Colonic mucosa (tissue), 4 donors: Measurements from ENCODE around the gene POLD3. TPM values are rescaled to one million over a fixed set of nuclear protein-coding genes. Genes with fewer than 3 reads are reported as not detected.

ENCODE experiments used
- DNase-seq: peaks from one replicate; pipeline ENCODE4 v3.0.0-alpha.2; 2020
- H3K27ac ChIP-seq: fragments of 200-600 bp; one replicate; pipeline ENCODE4 v1.8.0; 2021
- H3K27me3 ChIP-seq: fragments of 200-600 bp; one replicate; pipeline ENCODE4 v1.8.0; 2021
- H3K36me3 ChIP-seq: fragments of 200-600 bp; one replicate; pipeline ENCODE4 v1.8.0; 2021
- H3K4me1 ChIP-seq: fragments of 200-600 bp; one replicate; pipeline ENCODE4 v1.8.0; 2021; ENCODE audit warnings: mild to moderate bottlenecking
- H3K4me3 ChIP-seq: fragments of 200-600 bp; one replicate; pipeline ENCODE4 v1.8.0; 2021
- H3K9ac ChIP-seq, 2 donors: one replicate each; pipeline ENCODE4 v1.7.0; 2013; ENCODE audit warnings: control low read depth in 2 of 2, low read depth in 2 of 2, low read length in 2 of 2
- H3K9me3 ChIP-seq: fragments of 200-600 bp; one replicate; pipeline ENCODE4 v1.8.0; 2021
- intact Hi-C: fragments of 100-400 bp; cut with DNase I; formaldehyde crosslinking; loops from one replicate; pipeline ENCODE4 v1.14.1; 2022
- total RNA-seq, 2 donors: library from RNA; stranded (reverse); fragmentation: NEBNext Ultra II Directional in 1 of 2; extraction: Animal tissue kit (Norgen Biotek cat#: 25700) in 1 of 2; gene quantifications; one replicate each; pipeline ENCODE4 v1.2.1, GENCODE V29; 2021
- TF ChIP-seq, protein P1 (sequence below): fragments of 200-600 bp; IDR thresholded peaks from one replicate; pipeline ENCODE4 v1.8.0; 2022; ENCODE audit warnings: antibody characterized with exemption, mild to moderate bottlenecking
- donor health status: healthy.
- donor health status: DM: no; HTN: no; CAD: no.
- donor health status: DM: no; HTN: no; CAD: no.

Gene POLD3
- total RNA-seq, 2 donors from 2014 or later, result 20.0 to 33.9 TPM

DNA sequence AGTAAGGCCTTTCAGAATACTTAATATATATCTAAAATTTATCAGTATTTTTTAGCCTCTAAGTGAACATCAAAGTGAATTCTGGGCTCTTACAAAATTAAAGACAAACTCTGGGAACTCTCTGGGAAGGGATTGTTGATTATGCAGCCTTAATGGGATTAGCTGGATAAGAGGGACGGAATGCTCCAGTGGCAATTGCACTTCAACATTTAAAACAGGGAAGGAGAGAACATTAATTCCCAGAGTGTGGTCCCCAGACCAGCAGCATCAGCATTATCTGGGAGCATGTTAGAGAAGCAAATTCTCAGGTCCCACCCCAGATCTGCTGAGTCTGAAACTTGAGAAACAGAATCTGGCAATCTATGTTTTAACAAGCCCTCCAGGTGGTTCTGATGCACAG is 46.5 kb downstream of the POLD3 start:
- H3K4me1 ChIP-seq, result no peaks in the 10 kb centered on the region
- H3K4me3 ChIP-seq, result no peak overlapping the region
- no peaks in the 10 kb centered on the region for H3K36me3 ChIP-seq
- TF ChIP-seq, protein P1, sequence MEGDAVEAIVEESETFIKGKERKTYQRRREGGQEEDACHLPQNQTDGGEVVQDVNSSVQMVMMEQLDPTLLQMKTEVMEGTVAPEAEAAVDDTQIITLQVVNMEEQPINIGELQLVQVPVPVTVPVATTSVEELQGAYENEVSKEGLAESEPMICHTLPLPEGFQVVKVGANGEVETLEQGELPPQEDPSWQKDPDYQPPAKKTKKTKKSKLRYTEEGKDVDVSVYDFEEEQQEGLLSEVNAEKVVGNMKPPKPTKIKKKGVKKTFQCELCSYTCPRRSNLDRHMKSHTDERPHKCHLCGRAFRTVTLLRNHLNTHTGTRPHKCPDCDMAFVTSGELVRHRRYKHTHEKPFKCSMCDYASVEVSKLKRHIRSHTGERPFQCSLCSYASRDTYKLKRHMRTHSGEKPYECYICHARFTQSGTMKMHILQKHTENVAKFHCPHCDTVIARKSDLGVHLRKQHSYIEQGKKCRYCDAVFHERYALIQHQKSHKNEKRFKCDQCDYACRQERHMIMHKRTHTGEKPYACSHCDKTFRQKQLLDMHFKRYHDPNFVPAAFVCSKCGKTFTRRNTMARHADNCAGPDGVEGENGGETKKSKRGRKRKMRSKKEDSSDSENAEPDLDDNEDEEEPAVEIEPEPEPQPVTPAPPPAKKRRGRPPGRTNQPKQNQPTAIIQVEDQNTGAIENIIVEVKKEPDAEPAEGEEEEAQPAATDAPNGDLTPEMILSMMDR, result no peak
- DNase-seq, result no peak
- H3K9ac ChIP-seq, result no peak overlapping the region
- no peaks in the 10 kb centered on the region for H3K9me3 ChIP-seq
- intact Hi-C loops, result loop anchor here (10.0 kb wide), 1 partner anchor 86 kb away; no protein-coding TSS in a partner anchor
- no peak overlapping the region for H3K27ac ChIP-seq
- H3K27me3 ChIP-seq, result no peaks in the 10 kb centered on the region

DNA sequence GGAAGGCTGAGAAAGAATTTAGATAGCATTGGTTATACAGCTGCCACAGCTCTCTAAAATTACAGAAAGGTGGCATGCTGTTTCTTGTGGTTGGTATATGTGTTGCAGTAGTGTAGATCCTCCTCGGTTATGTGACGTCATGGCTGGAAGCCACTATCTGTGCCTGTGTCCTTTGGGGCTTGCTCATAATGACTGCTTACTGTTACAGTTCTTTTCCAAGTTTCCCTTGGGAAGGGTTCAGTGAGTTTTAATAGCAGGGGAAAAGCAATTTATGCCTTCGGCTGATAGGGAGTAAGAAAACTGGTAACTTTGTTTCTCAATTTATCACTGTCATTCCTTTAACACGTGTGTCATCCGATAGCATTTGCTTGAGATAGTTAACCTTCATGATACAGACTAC is 47.2 kb downstream of the POLD3 start:
- Histone ChIP-seq H3K9ac (no peak overlapping the region), H3K27ac (no peak overlapping the region), H3K27me3 (no peaks in the 10 kb centered on the region), H3K4me1 (no peaks in the 10 kb centered on the region), H3K9me3 (no peaks in the 10 kb centered on the region), H3K4me3 (no peak overlapping the region), H3K36me3 (no peaks in the 10 kb centered on the region)
- intact Hi-C loops, result loop anchor here (10.0 kb wide), 1 partner anchor 85 kb away; no protein-coding TSS in a partner anchor
- TF ChIP-seq, protein P1, result no peak
- DNase-seq, result no peak

DNA sequence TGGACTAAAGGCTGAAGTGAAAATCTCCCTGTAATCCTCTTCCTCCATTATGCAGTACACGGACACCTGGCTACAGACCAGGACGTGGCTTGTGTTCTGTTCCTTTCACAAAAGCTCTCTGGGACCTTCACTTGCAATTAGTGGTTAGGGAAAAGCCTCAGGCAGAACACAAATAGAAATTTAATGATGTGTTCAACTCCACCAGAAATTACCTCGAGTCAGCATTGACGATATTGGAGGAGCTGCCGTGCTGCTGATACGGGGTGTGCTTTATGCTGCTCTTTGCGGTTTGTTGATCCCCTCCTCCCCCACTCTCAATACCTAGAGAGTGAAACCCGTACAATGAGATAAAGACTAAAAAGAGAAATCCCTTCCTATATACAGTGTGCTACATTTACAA is 48.9 kb downstream of the POLD3 start:
- no peak for DNase-seq
- Histone ChIP-seq H3K4me3 (no peak overlapping the region), H3K27me3 (no peaks in the 10 kb centered on the region), H3K9ac (no peak overlapping the region), H3K4me1 (no peaks in the 10 kb centered on the region), H3K9me3 (no peaks in the 10 kb centered on the region), H3K36me3 (no peaks in the 10 kb centered on the region), H3K27ac (no peak overlapping the region)
- TF ChIP-seq, protein P1, result no peak
- intact Hi-C loops, result no loop called here

DNA sequence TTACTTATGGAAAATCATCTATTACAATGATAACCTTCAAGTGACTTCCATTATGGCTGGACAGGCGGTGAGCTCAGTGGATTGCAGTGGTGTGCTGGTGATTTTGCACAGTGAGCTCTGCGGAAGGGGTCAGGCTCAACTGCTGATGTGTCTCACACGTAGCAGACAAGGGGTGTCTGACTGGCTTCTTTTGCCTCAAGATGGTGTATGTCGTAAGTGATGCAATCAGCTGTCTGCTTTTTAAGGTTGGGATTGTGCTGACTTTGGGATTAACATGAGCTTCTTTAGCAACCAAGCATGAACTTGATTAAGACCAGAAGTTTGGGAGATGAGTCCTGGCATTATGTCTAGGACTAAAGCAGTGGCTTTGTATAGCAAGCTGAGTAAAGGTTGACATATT is 49.5 kb downstream of the POLD3 start:
- intact Hi-C loops, result no loop called here
- H3K4me1 ChIP-seq, result no peaks in the 10 kb centered on the region

DNA sequence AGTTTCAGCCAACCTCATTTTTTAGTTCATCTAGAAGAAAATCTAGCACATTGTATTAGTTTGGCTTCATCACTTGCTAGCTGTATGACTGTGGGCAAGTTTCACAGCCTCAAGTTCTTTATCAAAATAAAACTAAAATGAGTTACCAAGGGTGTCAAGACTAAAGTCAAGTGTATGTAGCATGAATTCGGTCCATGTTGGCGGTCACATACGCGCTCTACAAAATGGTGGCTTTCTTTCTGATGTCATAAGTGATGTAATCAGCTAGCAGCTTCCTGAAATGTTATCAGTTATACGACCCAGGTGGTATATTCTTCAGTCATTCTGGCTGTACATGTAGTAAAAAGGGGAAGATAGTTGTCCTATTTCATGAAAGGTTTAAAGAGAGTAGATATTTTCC is 50.5 kb downstream of the POLD3 start:
- no peaks in the 10 kb centered on the region for H3K36me3 ChIP-seq
- H3K4me3 ChIP-seq, result no peak overlapping the region
- H3K4me1 ChIP-seq, result no peaks in the 10 kb centered on the region
- H3K9ac ChIP-seq, result no peak overlapping the region
- no peak overlapping the region for H3K27ac ChIP-seq
- TF ChIP-seq, protein P1, result no peak
- no peak for DNase-seq
- H3K27me3 ChIP-seq, result no peaks in the 10 kb centered on the region
- H3K9me3 ChIP-seq, result no peaks in the 10 kb centered on the region
- intact Hi-C loops, result no loop called here

More for the DNA sequence above, 49.5 kb downstream of the POLD3 start:
- Histone ChIP-seq H3K36me3 (no peaks in the 10 kb centered on the region), H3K4me3 (no peak overlapping the region), H3K9ac (no peak overlapping the region), H3K27me3 (no peaks in the 10 kb centered on the region), H3K27ac (no peak overlapping the region), H3K9me3 (no peaks in the 10 kb centered on the region)
- no peak for DNase-seq
- TF ChIP-seq, protein P1, result no peak
